HG03354 (cell line): ENCODE measurements around the gene KRTAP10-8.
"Not testable (repeated sequence)": the region's sequence is repeated elsewhere in the genome, so short reads cannot be mapped to it uniquely, and the experiment has no call there.

ENCODE experiments used
- ATAC-seq: cut with Tn5 transposase; IDR thresholded peaks from one replicate; pipeline ENCODE4 v1.9.1; 2021; ENCODE audit warnings: mild to moderate bottlenecking; ENCODE audit not compliant: unreplicated experiment, poor library complexity, severe bottlenecking

The KRTAP10-8 gene

DNA sequence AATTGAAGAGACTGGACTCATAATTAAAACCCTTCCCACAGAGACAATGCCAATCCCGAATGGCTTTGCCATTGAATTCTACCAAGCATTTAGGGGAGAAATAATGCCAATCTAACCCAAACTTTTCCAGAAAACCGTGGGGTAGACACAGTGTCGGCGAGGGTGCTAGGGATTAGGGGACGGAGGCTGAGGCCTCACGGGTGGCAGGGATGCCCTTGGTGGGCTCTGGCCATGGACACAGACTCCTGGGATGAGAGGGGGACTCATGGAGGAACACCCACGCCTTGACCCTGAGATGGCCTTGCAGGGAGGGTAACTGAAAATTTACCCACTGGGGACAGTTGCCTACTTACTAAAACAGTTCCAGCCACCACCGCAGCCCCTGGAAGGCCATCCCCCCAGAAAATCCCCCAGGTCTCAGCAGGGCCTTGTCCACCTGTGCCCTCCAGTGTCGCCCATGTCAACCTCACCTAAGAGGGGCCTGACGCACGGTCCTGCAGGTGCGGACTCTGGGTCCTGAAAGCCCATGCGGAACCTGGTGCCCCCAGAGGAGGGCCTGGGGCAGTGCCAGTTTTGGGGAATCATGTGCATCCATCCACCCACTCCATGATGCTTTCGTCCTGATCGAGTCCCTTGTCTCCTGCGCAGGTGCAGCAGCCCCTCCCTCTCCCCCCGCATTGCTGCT, 33.4 kb upstream of the KRTAP10-8 start:
- no peak for ATAC-seq

- no peak for ATAC-seq
Measured at GRCh38 chr21:44579056-44579832, 32.6 kb upstream of the KRTAP10-8 start.

- no peak for ATAC-seq
Measured at GRCh38 chr21:44579833-44580144, 32.1 kb upstream of the KRTAP10-8 start.

DNA sequence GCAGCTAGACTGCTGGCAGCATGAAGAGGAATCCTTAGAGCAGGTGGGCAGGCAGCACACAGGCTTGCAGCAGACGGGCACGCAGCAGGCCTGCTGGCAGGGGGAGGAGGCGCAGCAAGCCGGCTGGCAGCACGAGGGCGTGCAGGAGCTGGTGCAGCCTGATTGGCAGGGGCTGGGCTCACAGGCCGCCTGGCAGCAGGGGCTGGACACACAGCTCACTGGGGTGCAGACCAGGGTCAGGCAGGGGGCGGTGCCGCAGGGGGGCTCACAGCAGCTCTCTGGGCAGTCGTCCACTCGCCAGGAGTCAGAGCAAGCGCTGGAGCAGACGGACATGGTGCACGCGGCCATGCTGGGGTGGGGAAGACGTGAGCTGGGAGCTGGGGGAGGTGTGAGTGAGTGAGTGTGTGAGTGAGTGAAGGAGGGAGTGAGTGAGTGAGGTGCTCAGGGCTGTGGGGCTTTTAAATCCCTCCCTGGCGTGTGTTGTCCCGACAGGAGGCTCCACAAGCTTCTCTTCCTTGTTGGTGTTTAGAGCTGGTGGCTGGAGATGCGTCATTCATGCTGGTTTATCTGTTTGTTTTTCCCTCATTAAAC, 31.6 kb upstream of the KRTAP10-8 start, which contains the start of gene KRTAP10-5:
Gene KRTAP10-5, minus strand, starts transcription at position 374 of the 591 bp plus-strand sequence. Its CDS starts 26 bp downstream, at position 348.
- ATAC-seq: not testable (repeated sequence)

GRCh38 chr21:44581158-44581557, 30.7 kb upstream of the KRTAP10-8 start:
- no peak for ATAC-seq

- ATAC-seq: no peak
Measured at GRCh38 chr21:44582055-44582454, 29.8 kb upstream of the KRTAP10-8 start.

- no peak for ATAC-seq
Measured at GRCh38 chr21:44583089-44583799, 28.6 kb upstream of the KRTAP10-8 start.

DNA sequence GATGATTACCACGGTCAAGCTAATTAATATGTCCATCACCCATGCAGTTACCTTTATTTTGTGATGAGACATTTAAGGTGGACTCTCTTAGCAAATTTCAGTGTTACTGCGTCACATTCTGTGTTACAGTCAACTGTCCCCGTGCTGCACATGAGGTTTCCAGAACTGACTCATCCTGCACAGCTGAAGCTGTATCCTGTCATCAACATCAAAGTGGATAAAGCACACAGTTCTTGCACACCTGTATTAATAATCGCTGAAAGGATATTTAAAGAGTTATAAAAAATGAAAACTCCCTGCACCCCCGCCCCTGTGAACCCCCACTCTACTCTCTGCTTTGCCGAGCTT, 28.1 kb upstream of the KRTAP10-8 start:
- no peak for ATAC-seq

DNA sequence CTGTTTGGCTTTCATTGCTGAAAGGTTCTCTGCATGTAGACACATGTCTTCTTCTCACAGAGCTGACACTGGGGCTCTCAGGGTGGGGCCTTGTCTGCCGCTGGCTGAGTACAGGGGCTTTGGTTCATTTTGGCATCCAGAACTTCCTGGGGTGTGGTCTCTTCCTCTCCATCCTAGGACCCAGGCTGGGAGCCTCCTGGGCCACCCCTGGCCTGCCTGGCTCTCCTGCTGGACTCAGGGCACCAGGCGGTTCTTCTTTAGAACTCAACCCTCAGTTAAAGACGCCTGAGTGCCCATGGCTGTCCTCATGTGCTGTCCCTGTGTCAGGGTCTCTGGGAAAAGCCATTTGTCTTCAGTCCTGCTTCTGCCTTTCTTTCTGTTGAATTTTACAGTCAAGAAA, 26.0 kb upstream of the KRTAP10-8 start:
- no peak for ATAC-seq

- no peak for ATAC-seq
Measured at GRCh38 chr21:44589094-44589493, 22.8 kb upstream of the KRTAP10-8 start.

DNA sequence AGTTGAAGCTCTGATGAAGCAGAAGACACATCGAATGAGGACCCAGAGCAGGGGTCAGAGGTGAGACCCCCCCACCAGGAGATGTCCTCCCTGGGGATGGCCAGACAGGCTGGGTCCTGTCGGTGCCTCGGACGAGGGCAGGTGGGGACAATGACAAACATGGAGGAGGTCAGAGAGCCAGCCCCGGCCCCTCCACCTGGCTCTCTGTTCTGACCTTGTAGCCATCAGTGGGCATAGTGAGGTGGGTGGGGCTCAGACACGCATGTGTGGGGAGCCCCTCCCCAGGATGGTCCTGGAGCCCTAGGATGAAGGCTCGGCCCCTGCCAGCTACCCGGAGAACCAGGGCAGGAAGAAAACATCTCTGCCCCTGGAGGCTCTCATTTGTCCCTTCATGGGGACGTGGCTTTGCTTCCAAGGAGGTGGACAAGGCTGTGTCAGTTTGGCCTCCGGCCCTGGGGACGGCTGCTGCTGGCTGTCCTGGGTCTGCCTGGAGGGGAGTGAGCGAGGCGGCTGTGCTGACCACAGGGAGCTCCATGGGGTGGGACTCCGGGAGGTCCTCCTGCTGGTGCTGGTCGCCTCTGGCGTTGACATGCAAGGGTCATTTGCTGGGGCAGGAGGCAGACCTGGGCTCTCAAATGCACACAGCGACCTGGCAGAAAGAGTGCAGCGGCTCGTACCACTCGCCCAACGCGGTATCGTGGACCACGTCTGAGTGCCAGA, 22.1 kb upstream of the KRTAP10-8 start:
- no peak for ATAC-seq

GRCh38 chr21:44590311-44590721, 21.6 kb upstream of the KRTAP10-8 start:
- no peak for ATAC-seq

- not testable (repeated sequence) for ATAC-seq
Measured at GRCh38 chr21:44590897-44591800, 20.7 kb upstream of the KRTAP10-8 start.

- ATAC-seq: not testable (repeated sequence)
Measured at GRCh38 chr21:44591801-44592130, 20.1 kb upstream of the KRTAP10-8 start.

DNA sequence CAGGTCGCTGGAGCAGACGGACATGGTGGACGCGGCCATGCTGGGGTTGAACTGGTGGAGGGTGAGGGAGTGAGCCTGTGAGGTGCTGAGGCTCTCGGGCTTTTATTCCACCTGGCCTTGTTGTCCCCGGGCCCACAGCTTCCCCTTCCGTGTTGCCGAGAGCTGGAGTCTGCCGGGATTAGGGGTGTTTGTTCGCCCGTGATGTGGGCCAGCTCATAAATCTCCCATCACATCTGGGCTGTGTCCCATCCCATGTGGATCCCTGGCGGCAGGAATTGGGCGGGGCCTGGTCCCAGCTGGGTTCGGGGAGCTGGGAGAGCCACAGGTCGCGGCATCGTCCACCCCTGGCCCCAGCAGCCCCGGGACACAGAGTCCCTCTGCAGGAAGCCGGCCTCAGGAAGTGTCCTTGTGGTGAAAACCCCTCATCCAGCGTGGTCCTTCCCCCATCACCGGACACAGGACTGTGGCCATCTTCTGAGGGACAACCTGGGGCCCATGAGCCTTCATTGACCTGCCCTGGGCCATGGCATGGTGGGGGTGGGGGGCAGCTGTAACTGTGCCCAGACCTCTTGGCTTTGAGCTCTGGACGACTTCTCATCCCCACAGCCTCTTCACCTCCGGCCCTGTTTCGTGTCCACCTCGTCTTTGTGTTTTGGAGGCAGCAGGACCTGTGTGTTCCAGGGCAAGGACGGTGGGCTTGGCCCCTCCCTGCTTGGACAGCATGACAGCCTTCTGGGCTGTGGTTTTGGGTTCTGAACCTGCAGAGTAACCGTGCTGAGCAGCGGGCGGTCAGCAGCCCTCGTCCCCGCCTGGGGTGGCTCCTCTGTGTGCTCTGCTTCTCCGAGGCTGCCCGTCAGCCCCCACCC, 19.2 kb upstream of the KRTAP10-8 start, which contains the start of gene KRTAP10-6:
Gene KRTAP10-6, minus strand, starts transcription at position 60 of the 866 bp plus-strand sequence. Its CDS starts 21 bp downstream, at position 39.
- no peak for ATAC-seq

GRCh38 chr21:44593598-44594405, 18.1 kb upstream of the KRTAP10-8 start:
- ATAC-seq: no peak

GRCh38 chr21:44594406-44594916, 17.4 kb upstream of the KRTAP10-8 start:
- no peak for ATAC-seq
